Smooth muscle cell (in vitro differentiated cells): ENCODE measurements around the gene IFNA16. TPM values are rescaled to one million over a fixed set of nuclear protein-coding genes. Genes with fewer than 3 reads are reported as not detected.
"Not testable (repeated sequence)": the region's sequence is repeated elsewhere in the genome, so short reads cannot be mapped to it uniquely, and the experiment has no call there.

Experiments
- DNase-seq: peaks from one replicate; lab custom pipeline; 2025; ENCODE audit not compliant: unreplicated experiment; lab: John Stamatoyannopoulos, UW
- H2AFZ ChIP-seq: fragments of 200-600 bp; sonication (generic); 2 replicates; pipeline ENCODE4 v1.6.0; 2016; ENCODE audit warnings: antibody characterized with exemption, low read depth, mild to moderate bottlenecking
- H3F3A ChIP-seq: fragments of 200-600 bp; sonication (generic); 2 replicates; pipeline ENCODE4 v1.6.0; 2017; ENCODE audit warnings: antibody characterized with exemption, low read depth
- H3K27ac ChIP-seq: fragments of 200-600 bp; sonication (generic); 2 replicates; pipeline ENCODE4 v1.5.1; 2016; ENCODE audit warnings: low read depth, mild to moderate bottlenecking
- H3K27me3 ChIP-seq: fragments of 200-600 bp; sonication (generic); 2 replicates; pipeline ENCODE4 v1.6.1; 2016; ENCODE audit warnings: low read depth, mild to moderate bottlenecking
- H3K36me3 ChIP-seq: fragments of 200-600 bp; sonication (generic); 2 replicates; pipeline ENCODE4 v1.5.1; 2016; ENCODE audit warnings: low read depth
- H3K4me1 ChIP-seq: fragments of 200-600 bp; sonication (generic); 2 replicates; pipeline ENCODE4 v1.5.1; 2016; ENCODE audit warnings: low read depth
- H3K4me2 ChIP-seq: fragments of 200-600 bp; sonication (generic); 2 replicates; pipeline ENCODE4 v1.6.0; 2016; ENCODE audit warnings: mild to moderate bottlenecking
- H3K4me3 ChIP-seq: fragments of 200-600 bp; sonication (generic); 2 replicates; pipeline ENCODE4 v1.5.1; 2016; ENCODE audit warnings: mild to moderate bottlenecking
- H3K79me2 ChIP-seq: fragments of 200-600 bp; sonication (generic); 2 replicates; pipeline ENCODE4 v1.6.0; 2016; ENCODE audit warnings: low read depth, mild to moderate bottlenecking
- H3K9ac ChIP-seq: fragments of 200-600 bp; sonication (generic); 2 replicates; pipeline ENCODE4 v1.6.0; 2016; ENCODE audit warnings: low read depth
- H3K9me3 ChIP-seq: fragments of 200-600 bp; sonication (generic); replicated peaks from 2 replicates; pipeline ENCODE4 v1.5.1; 2016; ENCODE audit warnings: low read depth
- H4K20me1 ChIP-seq: fragments of 200-600 bp; sonication (generic); 2 replicates; pipeline ENCODE4 v1.6.0; 2016; ENCODE audit warnings: low read depth
- WGBS: methylation state at CpG from one replicate; pipeline ENCODE4 v1.1.7; 2016; ENCODE audit warnings: low lambda C conversion rate; 5-methylcytosine and 5-hydroxymethylcytosine counted together
- polyA plus RNA-seq: library from polyadenylated mRNA; unstranded; fragments of >200 nt; fragmentation: Nextera tagmentation; extraction: Ambion mirVana; gene quantifications from 2 replicates; pipeline ENCODE4 v1.2.1, GENCODE V29; 2016
- total RNA-seq: library from RNA; depleted of rRNA; stranded (reverse); fragments of >200 nt; gene quantifications from 2 replicates; pipeline ENCODE4 v1.2.3, GENCODE V29; 2014
- TF ChIP-seq, protein P1 (sequence below): fragments of 200-600 bp; sonication (generic); IDR thresholded peaks from 2 replicates; pipeline ENCODE4 v1.5.1; 2017; ENCODE audit warnings: borderline replicate concordance, mild to moderate bottlenecking, antibody characterized with exemption; ENCODE audit not compliant: insufficient read depth, poor library complexity, severe bottlenecking

The IFNA16 gene
- total and polyA plus RNA-seq, 2 experiments from 2014 or later, result not detected

GRCh38 chr9:21251638-21252037 is 34.5 kb upstream of the IFNA16 start:
- Histone ChIP-seq H3K4me2 (no peak overlapping the region), H3K9me3 (no peaks in the 10 kb centered on the region), H3K79me2 (no peaks in the 10 kb centered on the region), H3K4me3 (no peak overlapping the region), H3K27me3 (peaks cover 48% of the 10 kb centered on the region), H2AFZ (no peak overlapping the region), H3K27ac (no peak overlapping the region), H3K9ac (no peak overlapping the region), H3K36me3 (no peaks in the 10 kb centered on the region), H3K4me1 (peaks cover 3% of the 10 kb centered on the region), H4K20me1 (no peaks in the 10 kb centered on the region), H3F3A (no peaks in the 10 kb centered on the region)
- DNase-seq, result no peak
- TF ChIP-seq, protein P1, sequence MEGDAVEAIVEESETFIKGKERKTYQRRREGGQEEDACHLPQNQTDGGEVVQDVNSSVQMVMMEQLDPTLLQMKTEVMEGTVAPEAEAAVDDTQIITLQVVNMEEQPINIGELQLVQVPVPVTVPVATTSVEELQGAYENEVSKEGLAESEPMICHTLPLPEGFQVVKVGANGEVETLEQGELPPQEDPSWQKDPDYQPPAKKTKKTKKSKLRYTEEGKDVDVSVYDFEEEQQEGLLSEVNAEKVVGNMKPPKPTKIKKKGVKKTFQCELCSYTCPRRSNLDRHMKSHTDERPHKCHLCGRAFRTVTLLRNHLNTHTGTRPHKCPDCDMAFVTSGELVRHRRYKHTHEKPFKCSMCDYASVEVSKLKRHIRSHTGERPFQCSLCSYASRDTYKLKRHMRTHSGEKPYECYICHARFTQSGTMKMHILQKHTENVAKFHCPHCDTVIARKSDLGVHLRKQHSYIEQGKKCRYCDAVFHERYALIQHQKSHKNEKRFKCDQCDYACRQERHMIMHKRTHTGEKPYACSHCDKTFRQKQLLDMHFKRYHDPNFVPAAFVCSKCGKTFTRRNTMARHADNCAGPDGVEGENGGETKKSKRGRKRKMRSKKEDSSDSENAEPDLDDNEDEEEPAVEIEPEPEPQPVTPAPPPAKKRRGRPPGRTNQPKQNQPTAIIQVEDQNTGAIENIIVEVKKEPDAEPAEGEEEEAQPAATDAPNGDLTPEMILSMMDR, result no peak
- 81% methylated on average over 4 of the region's 4 CpGs for WGBS

GRCh38 chr9:21251190-21251589 is 34.1 kb upstream of the IFNA16 start:
- peaks cover 3% of the 10 kb centered on the region for H3K4me1 ChIP-seq
- no peak for DNase-seq

GRCh38 chr9:21244836-21245235 is 27.7 kb upstream of the IFNA16 start:
- H3F3A ChIP-seq, result no peaks in the 10 kb centered on the region
- H3K4me1 ChIP-seq, result no peaks in the 10 kb centered on the region
- no peaks in the 10 kb centered on the region for H3K9me3 ChIP-seq
- no peaks in the 10 kb centered on the region for H4K20me1 ChIP-seq
- peaks cover 32% of the 10 kb centered on the region for H3K27me3 ChIP-seq
- DNase-seq, result no peak
- H3K36me3 ChIP-seq, result no peaks in the 10 kb centered on the region
- TF ChIP-seq, protein P1, result no peak
- no peak overlapping the region for H3K4me3 ChIP-seq
- H3K79me2 ChIP-seq, result no peaks in the 10 kb centered on the region
- H3K9ac ChIP-seq, result no peak overlapping the region
- no peak overlapping the region for H3K4me2 ChIP-seq
- 74% methylated on average over 2 of the region's 2 CpGs for WGBS
- H3K27ac ChIP-seq, result no peak overlapping the region
- no peak overlapping the region for H2AFZ ChIP-seq

More at GRCh38 chr9:21251190-21251589, 34.1 kb upstream of the IFNA16 start:
- no peaks in the 10 kb centered on the region for H3K36me3 ChIP-seq
- WGBS, result 50% methylated on average over 1 of the region's 1 CpG
- no peaks in the 10 kb centered on the region for H4K20me1 ChIP-seq
- no peak overlapping the region for H2AFZ ChIP-seq
- H3K27me3 ChIP-seq, result peaks cover 44% of the 10 kb centered on the region
- no peaks in the 10 kb centered on the region for H3F3A ChIP-seq
- no peaks in the 10 kb centered on the region for H3K9me3 ChIP-seq
- no peak overlapping the region for H3K9ac ChIP-seq
- H3K4me2 ChIP-seq, result no peak overlapping the region
- H3K79me2 ChIP-seq, result no peaks in the 10 kb centered on the region
- TF ChIP-seq, protein P1, result no peak
- H3K27ac ChIP-seq, result no peak overlapping the region
- H3K4me3 ChIP-seq, result no peak overlapping the region

GRCh38 chr9:21239911-21240310 is 22.8 kb upstream of the IFNA16 start, which contains the start of gene IFNA14:
Gene IFNA14 (minus strand): TSS chr9:21240005. CDS start chr9:21239935, 70 bp downstream.
- no peaks in the 10 kb centered on the region for H3K36me3 ChIP-seq
- 94% methylated on average over 2 of the region's 2 CpGs for WGBS
- no peak within 1 kb of the TSS for H2AFZ ChIP-seq
- H3K4me1 ChIP-seq, result no peaks in the 10 kb centered on the region
- no peaks in the 10 kb centered on the region for H3K9me3 ChIP-seq
- H3K27ac ChIP-seq, result no peak within 1 kb of the TSS
- no peaks in the 10 kb centered on the region for H4K20me1 ChIP-seq
- no peaks in the 10 kb centered on the region for H3K79me2 ChIP-seq
- H3K4me2 ChIP-seq, result no peak within 1 kb of the TSS
- no peaks in the 10 kb centered on the region for H3F3A ChIP-seq
- peaks cover 42% of the 10 kb centered on the region for H3K27me3 ChIP-seq
- H3K9ac ChIP-seq, result no peak within 1 kb of the TSS
- DNase-seq, result no peak
- no peak within 1 kb of the TSS for H3K4me3 ChIP-seq
- TF ChIP-seq, protein P1, result no peak

DNA sequence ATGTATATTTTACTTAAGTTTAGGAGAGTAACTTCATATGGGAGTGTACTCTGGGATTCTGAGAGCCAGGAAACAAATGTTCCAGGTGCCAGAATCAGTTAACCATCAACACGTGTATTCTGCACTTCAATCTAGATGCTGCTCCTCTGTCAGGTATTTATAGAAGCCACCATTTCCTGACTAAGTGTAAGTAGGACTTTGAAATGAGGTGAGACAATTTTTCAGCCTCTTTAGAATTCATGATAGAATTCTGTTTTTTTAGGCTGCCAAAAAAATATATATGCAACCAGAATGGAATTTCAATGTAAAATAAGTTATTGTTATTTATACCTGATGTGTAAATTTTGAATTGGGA is 19.2 kb upstream of the IFNA16 start:
- not testable (repeated sequence) for DNase-seq, H3F3A ChIP-seq, H3K9ac ChIP-seq, H3K4me1 ChIP-seq, H3K4me3 ChIP-seq, H3K79me2 ChIP-seq, H4K20me1 ChIP-seq, H3K4me2 ChIP-seq, H3K9me3 ChIP-seq, H3K36me3 ChIP-seq, H2AFZ ChIP-seq, H3K27ac ChIP-seq
- WGBS, result 29% methylated on average over 1 of the region's 1 CpG
- peaks cover 31% of the 10 kb centered on the region for H3K27me3 ChIP-seq
